Endodermal cell (in vitro differentiated cells): ENCODE results near the gene BEST3. TPM values are rescaled to one million over a fixed set of nuclear protein-coding genes. Genes with fewer than 3 reads are reported as not detected.
A peak's percentile ranks its signal among the peaks of the same experiment; 100 is the strongest.

Experiments used
- DNase-seq: peaks from one replicate; pipeline ENCODE4 v3.0.0-alpha.2; 2017
- H3K27ac ChIP-seq: 2 replicates; pipeline ENCODE4 v1.5.1; 2013; ENCODE audit warnings: mild to moderate bottlenecking, low read depth, low read length, moderate library complexity
- H3K27me3 ChIP-seq: 2 replicates; pipeline ENCODE4 v1.6.1; 2013; ENCODE audit warnings: mild to moderate bottlenecking, low read length, moderate library complexity; ENCODE audit not compliant: insufficient read depth, control insufficient read depth, poor library complexity, severe bottlenecking
- H3K36me3 ChIP-seq: 2 replicates; pipeline ENCODE4 v1.7.0; 2013; ENCODE audit warnings: mild to moderate bottlenecking, low read length, moderate library complexity; ENCODE audit not compliant: control insufficient read depth, insufficient read depth
- H3K4me1 ChIP-seq: one replicate; pipeline ENCODE4 v1.7.0; 2013; ENCODE audit warnings: low read length; ENCODE audit not compliant: control insufficient read depth, insufficient read depth
- H3K4me3 ChIP-seq: 2 replicates; pipeline ENCODE4 v1.5.1; 2013; ENCODE audit warnings: mild to moderate bottlenecking, low read length, moderate library complexity
- H3K9ac ChIP-seq: 2 replicates; pipeline ENCODE4 v1.6.1; 2013; ENCODE audit warnings: mild to moderate bottlenecking, low read length, moderate library complexity; ENCODE audit not compliant: poor library complexity, severe bottlenecking; ENCODE audit errors: extremely low read depth
- H3K9me3 ChIP-seq: 2 replicates; pipeline ENCODE4 v1.6.1; 2013; ENCODE audit warnings: mild to moderate bottlenecking, low read length, moderate library complexity; ENCODE audit not compliant: control insufficient read depth
- H3K27ac Mint-ChIP-seq: 2 replicates; pipeline ENCODE4 v1.8.0; 2020; ENCODE audit warnings: mixed read lengths
- H3K27me3 Mint-ChIP-seq: 2 replicates; pipeline ENCODE4 v1.8.0; 2021; ENCODE audit warnings: mild to moderate bottlenecking, mixed read lengths; ENCODE audit not compliant: insufficient read depth
- H3K36me3 Mint-ChIP-seq: 2 replicates; pipeline ENCODE4 v1.8.0; 2020; ENCODE audit warnings: low read depth, mixed read lengths
- H3K4me1 Mint-ChIP-seq: 2 replicates; pipeline ENCODE4 v1.8.0; 2020; ENCODE audit warnings: mixed read lengths
- H3K4me3 Mint-ChIP-seq: 2 replicates; pipeline ENCODE4 v1.8.0; 2020; ENCODE audit warnings: mild to moderate bottlenecking, moderate library complexity, mixed read lengths
- H3K9me3 Mint-ChIP-seq: 2 replicates; pipeline ENCODE4 v1.8.0; 2020; ENCODE audit warnings: mild to moderate bottlenecking, mixed read lengths
- WGBS, 2 experiments: methylation state at CpG; one replicate each; pipeline versions ENCODE4 v1.1.5 to v1.1.7; 2013; ENCODE audit warnings: missing lambda C conversion rate in 2 of 2, mixed read lengths in 1 of 2; ENCODE audit not compliant: insufficient coverage in 1 of 2, insufficient read length in 1 of 2; 5-methylcytosine and 5-hydroxymethylcytosine counted together
- long read RNA-seq, 4 experiments: library from polyadenylated mRNA in 2 of 4; library from RNA in 1 of 4; library from capped mRNA in 1 of 4; stranded (forward) in 3 of 4; unstranded in 1 of 4; transcript quantifications; one replicate each; pipeline ENCODE4 v2.0.0, GENCODE V29; 2020 to 2021; ENCODE audit warnings: inconsistent platforms in 1 of 4
- polyA plus RNA-seq, 2 experiments: library from polyadenylated mRNA; stranded (reverse); fragments of 50-300 nt; gene quantifications; one replicate each; pipeline ENCODE4 v1.2.3, GENCODE V29; 2013
- total RNA-seq, 2 donors: library from RNA; stranded (reverse); fragmentation: NEBNext Ultra II Directional in 1 of 2; extraction: Animal tissue kit (Norgen Biotek cat#: 25700) in 1 of 2; gene quantifications; 2 replicates in 1 of 2; 3 replicates in 1 of 2; pipeline ENCODE4 v1.2.1, GENCODE V29; 2021
- TF ChIP-seq, protein P1 (sequence below): fragments of 200-600 bp; sonication (generic); conservative IDR thresholded peaks from 2 replicates; pipeline ENCODE4 v1.5.0; 2021; ENCODE audit warnings: antibody characterized with exemption, mild to moderate bottlenecking

Gene BEST3
- not detected for total RNA-seq
- not detected for polyA plus RNA-seq (2013, experiment 1 of 2)
- polyA plus RNA-seq (2013, experiment 2 of 2), result not detected
- long read RNA-seq, experiment 1, result 0 reads
- long read RNA-seq, experiment 2, result 0 reads
- long read RNA-seq, experiment 3, result 0 reads
- long read RNA-seq, experiment 4, result 0 reads

DNA sequence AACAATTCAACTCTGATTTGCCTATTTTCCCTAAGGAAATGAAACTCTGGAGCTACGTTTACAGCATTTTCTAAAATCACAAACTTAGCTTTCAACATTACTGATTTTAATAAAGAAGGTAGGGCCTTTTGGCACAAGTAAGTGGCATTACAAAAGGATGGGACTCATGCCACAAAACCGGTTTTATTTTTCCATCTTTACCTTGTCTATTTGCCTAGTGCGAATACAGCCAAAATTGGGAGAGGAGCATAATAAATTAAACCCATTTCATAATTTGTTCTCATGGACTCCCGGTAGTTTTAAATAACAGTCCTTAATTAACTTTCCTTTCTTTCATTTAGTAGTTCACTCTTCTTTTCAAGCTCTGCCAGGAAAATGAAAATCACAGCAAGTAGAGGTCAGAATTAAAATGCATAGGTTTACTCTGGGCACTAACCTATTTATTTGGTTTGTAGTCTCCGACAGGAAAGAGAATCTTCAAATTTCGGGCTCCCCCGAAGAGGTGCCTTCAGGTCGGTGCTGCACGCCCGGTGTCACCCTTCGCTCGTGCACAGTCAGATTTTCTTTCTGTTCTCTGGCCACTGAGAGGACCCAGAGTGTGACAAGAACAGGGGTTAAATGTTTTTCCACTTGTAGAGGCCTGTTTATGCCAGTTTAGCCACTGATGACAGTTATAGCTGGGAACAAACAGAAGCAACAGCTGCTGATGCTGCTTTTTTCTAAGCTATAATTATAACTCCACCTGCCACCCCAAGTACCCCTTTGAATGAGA, at the start of gene BEST3:
Gene BEST3 (minus strand): TSS at position 535 of the 772 bp plus-strand sequence. CDS start 1,505 bp downstream, outside the sequence.
- Histone ChIP-seq H3K4me3 (no peak within 1 kb of the TSS), H3K27ac (no peak within 1 kb of the TSS), H3K4me1 (peaks cover 3% of the 10 kb centered on the region), H3K27me3 (no peaks in the 10 kb centered on the region), H3K9ac (no peak within 1 kb of the TSS), H3K9me3 (no peaks in the 10 kb centered on the region), H3K36me3 (no peaks in the 10 kb centered on the region)
- TF ChIP-seq, protein P1, sequence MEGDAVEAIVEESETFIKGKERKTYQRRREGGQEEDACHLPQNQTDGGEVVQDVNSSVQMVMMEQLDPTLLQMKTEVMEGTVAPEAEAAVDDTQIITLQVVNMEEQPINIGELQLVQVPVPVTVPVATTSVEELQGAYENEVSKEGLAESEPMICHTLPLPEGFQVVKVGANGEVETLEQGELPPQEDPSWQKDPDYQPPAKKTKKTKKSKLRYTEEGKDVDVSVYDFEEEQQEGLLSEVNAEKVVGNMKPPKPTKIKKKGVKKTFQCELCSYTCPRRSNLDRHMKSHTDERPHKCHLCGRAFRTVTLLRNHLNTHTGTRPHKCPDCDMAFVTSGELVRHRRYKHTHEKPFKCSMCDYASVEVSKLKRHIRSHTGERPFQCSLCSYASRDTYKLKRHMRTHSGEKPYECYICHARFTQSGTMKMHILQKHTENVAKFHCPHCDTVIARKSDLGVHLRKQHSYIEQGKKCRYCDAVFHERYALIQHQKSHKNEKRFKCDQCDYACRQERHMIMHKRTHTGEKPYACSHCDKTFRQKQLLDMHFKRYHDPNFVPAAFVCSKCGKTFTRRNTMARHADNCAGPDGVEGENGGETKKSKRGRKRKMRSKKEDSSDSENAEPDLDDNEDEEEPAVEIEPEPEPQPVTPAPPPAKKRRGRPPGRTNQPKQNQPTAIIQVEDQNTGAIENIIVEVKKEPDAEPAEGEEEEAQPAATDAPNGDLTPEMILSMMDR, result no peak
- Mint-ChIP-seq H3K27me3 (no peaks in the 10 kb centered on the region), H3K9me3 (no peaks in the 10 kb centered on the region), H3K36me3 (no peaks in the 10 kb centered on the region), H3K4me3 (no peak within 1 kb of the TSS), H3K4me1 (peaks cover 5% of the 10 kb centered on the region), H3K27ac (no peak within 1 kb of the TSS)
- DNase-seq, result no peak
- 90 to 96% methylated on average over 9 to 12 of the region's 12 CpGs for WGBS, 2 experiments

DNA sequence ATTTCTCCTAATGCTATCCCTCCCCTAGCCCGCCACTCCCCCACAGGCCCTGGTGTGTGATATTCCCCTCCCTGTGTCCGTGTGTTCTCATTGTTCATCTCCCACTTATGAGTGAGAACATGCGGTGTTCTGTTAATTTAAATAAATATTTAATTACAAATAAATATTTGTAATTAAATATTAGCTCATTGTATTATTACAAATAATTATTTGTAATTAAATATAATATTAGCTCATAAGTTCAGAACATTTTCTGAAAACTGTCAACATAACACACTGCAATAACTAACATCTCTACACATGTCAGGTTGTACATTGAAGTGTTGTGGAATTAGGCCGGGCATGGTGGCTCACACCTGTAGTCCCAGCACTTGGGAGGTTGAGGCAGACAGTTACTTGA, 45.0 kb upstream of the BEST3 start:
- peaks cover 9% of the 10 kb centered on the region for H3K9me3 Mint-ChIP-seq
- H3K27me3 ChIP-seq, result no peaks in the 10 kb centered on the region
- no peak overlapping the region for H3K27ac Mint-ChIP-seq
- WGBS, 2 experiments, result 63% methylated on average over 2 of the region's 4 CpGs; no CpG with 5 or more reads in 1 of the 2 experiments
- H3K9ac ChIP-seq, result no peak overlapping the region
- DNase-seq, result no peak
- peaks cover 18% of the 10 kb centered on the region for H3K4me1 Mint-ChIP-seq
- H3K4me3 Mint-ChIP-seq, result no peak overlapping the region
- no peak overlapping the region for H3K27ac ChIP-seq
- peaks cover 8% of the 10 kb centered on the region for H3K27me3 Mint-ChIP-seq
- peaks cover 7% of the 10 kb centered on the region for H3K36me3 ChIP-seq
- peaks cover 11% of the 10 kb centered on the region for H3K9me3 ChIP-seq
- peaks cover 4% of the 10 kb centered on the region for H3K36me3 Mint-ChIP-seq
- TF ChIP-seq, protein P1, result no peak
- no peaks in the 10 kb centered on the region for H3K4me1 ChIP-seq
- H3K4me3 ChIP-seq, result no peak overlapping the region

DNA sequence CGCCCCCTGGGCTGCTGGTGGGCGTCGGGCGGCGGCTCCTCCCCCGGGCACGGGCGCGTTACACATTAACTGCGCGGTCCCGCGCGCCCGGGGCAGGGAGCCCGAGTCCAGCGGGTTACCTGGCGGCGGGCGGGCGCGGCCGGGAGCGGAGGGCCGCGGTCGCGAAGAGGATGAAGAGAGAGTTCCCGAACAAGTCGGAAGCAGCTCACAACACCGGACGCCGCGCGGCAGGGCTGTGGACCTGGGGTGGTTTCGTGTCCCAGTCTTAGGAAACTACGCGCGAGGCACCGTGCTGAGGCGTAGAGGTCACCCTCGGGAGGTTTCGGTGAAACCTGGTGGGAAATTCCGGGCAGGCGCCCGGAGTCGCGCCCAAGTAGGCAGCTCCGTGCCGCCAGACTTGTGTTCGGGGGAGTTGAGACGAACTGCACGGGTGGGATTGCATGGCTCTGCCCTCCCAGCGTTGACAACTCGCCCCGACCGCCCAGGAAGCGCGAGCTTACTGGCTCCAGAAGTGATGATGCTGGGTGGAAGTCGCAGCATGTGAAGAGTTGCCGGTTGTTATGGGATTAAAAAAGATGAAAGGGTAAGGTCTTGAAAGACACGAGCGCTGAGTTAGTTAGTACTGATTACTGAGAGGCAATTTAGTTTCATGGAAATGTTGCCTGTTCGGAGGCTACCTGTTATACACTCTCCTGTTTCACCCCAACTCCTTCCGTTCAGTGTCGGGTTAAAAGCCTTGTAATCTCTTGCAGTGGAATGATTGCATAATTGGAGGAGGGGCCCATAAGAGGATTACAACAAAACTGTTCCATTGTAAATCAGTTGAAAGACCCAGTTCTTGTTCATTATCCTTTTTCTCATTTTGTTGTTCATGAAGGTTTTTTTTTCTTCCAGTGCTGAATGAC, 40.4 kb upstream of the BEST3 start:
- H3K9me3 Mint-ChIP-seq, result no peaks in the 10 kb centered on the region
- 0 to 1% methylated on average over 13 to 66 of the region's 66 CpGs for WGBS, 2 experiments
- peak overlapping the region; percentile 74 for H3K27ac Mint-ChIP-seq
- H3K36me3 ChIP-seq, result no peaks in the 10 kb centered on the region
- H3K9ac ChIP-seq, result peak overlapping the region; percentile 38
- peaks cover 20% of the 10 kb centered on the region for H3K4me1 Mint-ChIP-seq
- H3K27me3 ChIP-seq, result peaks cover 20% of the 10 kb centered on the region
- H3K27me3 Mint-ChIP-seq, result peaks cover 41% of the 10 kb centered on the region
- H3K9me3 ChIP-seq, result no peaks in the 10 kb centered on the region
- H3K4me3 ChIP-seq, result peak overlapping the region; percentile 80
- no peaks in the 10 kb centered on the region for H3K4me1 ChIP-seq
- peak overlapping the region; percentile 74 for H3K4me3 Mint-ChIP-seq
- TF ChIP-seq, protein P1, result no peak
- DNase-seq, result peak; percentile 85
- no peak overlapping the region for H3K27ac ChIP-seq
- no peaks in the 10 kb centered on the region for H3K36me3 Mint-ChIP-seq
